HFFc6 (cell line): ENCODE data around the gene MAPKAP1. TPM values are rescaled to one million over a fixed set of nuclear protein-coding genes. Genes with fewer than 3 reads are reported as not detected.

Experiments
- DNase-seq: peaks from one replicate; pipeline ENCODE4 v3.0.0-alpha.2; 2018
- H3K27ac Mint-ChIP-seq: 2 replicates; pipeline ENCODE4 v1.8.0; 2020; ENCODE audit warnings: mild to moderate bottlenecking, mixed read lengths
- H3K27me3 Mint-ChIP-seq: 2 replicates; pipeline ENCODE4 v1.8.0; 2021; ENCODE audit warnings: mild to moderate bottlenecking, moderate library complexity, mixed read lengths; ENCODE audit not compliant: insufficient read depth
- H3K36me3 Mint-ChIP-seq: 2 replicates; pipeline ENCODE4 v1.8.0; 2021; ENCODE audit warnings: low read depth, mixed read lengths
- H3K4me1 Mint-ChIP-seq: 2 replicates; pipeline ENCODE4 v1.8.0; 2020; ENCODE audit warnings: low read depth, mixed read lengths
- H3K4me3 Mint-ChIP-seq: 2 replicates; pipeline ENCODE4 v1.8.0; 2020; ENCODE audit warnings: mild to moderate bottlenecking, moderate library complexity, mixed read lengths
- H3K9me3 Mint-ChIP-seq: 2 replicates; pipeline ENCODE4 v1.8.0; 2020; ENCODE audit warnings: mild to moderate bottlenecking, mixed read lengths
- CTCF ChIP-seq: fragments of 200-600 bp; sonication (generic); IDR thresholded peaks from 2 replicates; pipeline ENCODE4 v1.5.0; 2021; ENCODE audit warnings: antibody characterized with exemption, mild to moderate bottlenecking
- total RNA-seq, 6 experiments: library from RNA; stranded (reverse); fragmentation: NEBNext Ultra II Directional; extraction: Animal tissue kit (Norgen Biotek cat#: 25700); gene quantifications; 2 replicates in 1 of 6; 3 replicates in 5 of 6; pipeline ENCODE4 v1.2.3, GENCODE V29; 2021

MAPKAP1 gene
- total RNA-seq, 6 experiments from 2014 or later = 115 to 167 (median 130) TPM

- peaks cover 2% of the 10 kb centered on the region for H3K27me3 Mint-ChIP-seq
- H3K27ac Mint-ChIP-seq = no peak overlapping the region
- no peaks in the 10 kb centered on the region for H3K9me3 Mint-ChIP-seq
- H3K4me1 Mint-ChIP-seq = no peaks in the 10 kb centered on the region; the same call in 1 of the 2 replicates
- no peaks in the 10 kb centered on the region for H3K36me3 Mint-ChIP-seq
- no peak for TF ChIP-seq CTCF
- no peak overlapping the region for H3K4me3 Mint-ChIP-seq
- DNase-seq = no peak
Measured at GRCh38 chr9:125423964-125424363, 283.0 kb downstream of the MAPKAP1 start.

DNA sequence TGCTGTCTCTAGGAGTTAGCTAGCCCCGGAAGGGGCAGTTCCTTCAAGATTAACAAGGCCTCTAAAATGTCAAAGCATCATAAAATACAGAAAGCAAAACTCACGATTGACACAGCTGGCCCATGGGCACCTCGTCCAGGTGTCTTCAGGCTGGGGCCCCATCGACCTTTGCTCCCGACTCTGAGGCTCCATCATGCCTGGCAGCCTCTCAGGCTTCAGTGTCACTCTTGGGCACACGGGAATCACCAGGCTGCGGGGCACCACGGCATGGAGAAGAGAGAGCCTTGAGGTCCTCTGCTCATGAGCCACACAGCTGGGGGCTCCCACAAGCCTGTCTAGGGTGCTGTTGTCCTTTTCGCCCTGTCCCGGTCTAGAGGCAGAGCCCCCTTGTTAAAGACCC is 284.2 kb downstream of the MAPKAP1 start:
- H3K9me3 Mint-ChIP-seq = no peaks in the 10 kb centered on the region
- peaks cover 2% of the 10 kb centered on the region for H3K27me3 Mint-ChIP-seq
- no peak for DNase-seq
- TF ChIP-seq CTCF = no peak
- no peaks in the 10 kb centered on the region for H3K36me3 Mint-ChIP-seq
- H3K4me1 Mint-ChIP-seq = peaks cover 5% of the 10 kb centered on the region; the same call in 1 of the 2 replicates
- H3K4me3 Mint-ChIP-seq = no peak overlapping the region
- no peak overlapping the region for H3K27ac Mint-ChIP-seq

DNA sequence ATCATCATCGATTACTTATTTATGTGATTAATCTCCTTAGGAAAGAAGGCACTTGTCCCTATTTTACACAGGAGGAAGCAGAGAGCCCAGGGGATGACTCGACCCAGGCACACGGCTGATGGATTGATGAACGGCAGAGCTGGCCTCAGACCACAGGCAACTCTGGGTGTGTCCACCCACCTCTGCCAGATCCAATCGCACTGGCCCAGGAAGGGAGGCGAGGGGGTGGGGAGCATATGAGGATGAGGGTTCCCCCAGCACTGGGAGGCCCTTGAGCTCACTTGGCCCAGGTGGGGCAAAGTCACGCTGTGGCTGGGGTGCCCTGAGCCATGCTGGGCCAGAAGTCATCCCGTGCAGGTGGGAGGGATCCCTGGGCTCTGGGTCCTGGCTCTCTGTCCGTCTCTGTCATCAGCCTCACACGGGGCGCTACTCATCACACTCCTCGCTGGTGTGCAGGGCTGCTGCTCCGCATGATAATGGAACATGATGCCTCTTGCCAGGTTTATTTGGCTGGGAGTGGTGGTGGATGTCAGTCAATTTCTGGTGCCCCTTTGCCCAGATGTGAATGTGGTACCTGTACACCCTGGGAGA is 285.3 kb downstream of the MAPKAP1 start:
- Mint-ChIP-seq H3K27ac (no peak overlapping the region), H3K36me3 (no peaks in the 10 kb centered on the region), H3K27me3 (peaks cover 2% of the 10 kb centered on the region), H3K4me1 (peaks cover 5% of the 10 kb centered on the region; the same call in 1 of the 2 replicates), H3K4me3 (no peak overlapping the region), H3K9me3 (no peaks in the 10 kb centered on the region)
- no peak for DNase-seq
- TF ChIP-seq CTCF = no peak

- no peak for TF ChIP-seq CTCF
- no peak overlapping the region for H3K4me3 Mint-ChIP-seq
- peaks cover 2% of the 10 kb centered on the region for H3K27me3 Mint-ChIP-seq
- no peak for DNase-seq
- no peaks in the 10 kb centered on the region for H3K9me3 Mint-ChIP-seq
- H3K27ac Mint-ChIP-seq = no peak overlapping the region
- no peaks in the 10 kb centered on the region for H3K36me3 Mint-ChIP-seq
- H3K4me1 Mint-ChIP-seq = peaks cover 5% of the 10 kb centered on the region; the same call in 1 of the 2 replicates
Measured at GRCh38 chr9:125421166-125421565, 285.8 kb downstream of the MAPKAP1 start.

- Mint-ChIP-seq H3K4me1 (peaks cover 5% of the 10 kb centered on the region; the same call in 1 of the 2 replicates), H3K27ac (no peak overlapping the region), H3K9me3 (no peaks in the 10 kb centered on the region), H3K4me3 (no peak overlapping the region), H3K27me3 (peaks cover 2% of the 10 kb centered on the region), H3K36me3 (no peaks in the 10 kb centered on the region)
- DNase-seq = no peak
- TF ChIP-seq CTCF = no peak
Measured at GRCh38 chr9:125418404-125418803, 288.6 kb downstream of the MAPKAP1 start.
